K562 (cell line): Measurements from ENCODE around the gene XPR1. TPM values are rescaled to one million over a fixed set of nuclear protein-coding genes. Genes with fewer than 3 reads are reported as not detected.

Experiments used
- ATF6 ChIP-seq: sonication (generic); formaldehyde crosslinking; IDR thresholded peaks from 2 replicates; pipeline ENCODE4 v1.4.0; 2020; ENCODE audit warnings: mild to moderate bottlenecking, missing genetic modification reagents
- DNMT1 ChIP-seq: fragments of 450-650 bp; IDR thresholded peaks from 2 replicates; pipeline ENCODE4 v1.6.1; 2016; ENCODE audit warnings: antibody characterized with exemption, mild to moderate bottlenecking
- EWSR1 ChIP-seq: fragments of 450-650 bp; IDR thresholded peaks from 2 replicates; pipeline ENCODE4 v1.6.1; 2018; ENCODE audit warnings: borderline replicate concordance, mild to moderate bottlenecking, low read depth, moderate library complexity; ENCODE audit not compliant: partially characterized antibody
- GABPB1 ChIP-seq: sonication (generic); formaldehyde crosslinking; IDR thresholded peaks from 2 replicates; pipeline ENCODE4 v1.8.0; 2022; ENCODE audit warnings: mild to moderate bottlenecking, missing genetic modification reagents
- HES1 ChIP-seq: fragments of 450-650 bp; IDR thresholded peaks from 2 replicates; pipeline ENCODE4 v1.6.1; 2016; ENCODE audit warnings: low read depth, mild to moderate bottlenecking, moderate library complexity
- KDM4B ChIP-seq, 2 experiments: fragments of 450-650 bp in 1 of 2; sonication (generic) in 1 of 2; IDR thresholded peaks; 2 replicates each; pipeline ENCODE4 v1.6.1; 2016 to 2017; ENCODE audit warnings: borderline replicate concordance in 2 of 2, antibody characterized with exemption in 1 of 2, low read depth in 1 of 2, mild to moderate bottlenecking in 1 of 2
- KDM5B ChIP-seq: fragments of 200-600 bp; sonication (generic); IDR thresholded peaks from 2 replicates; pipeline ENCODE4 v1.6.1; 2012; ENCODE audit warnings: low read depth, mild to moderate bottlenecking, moderate library complexity, low read length, control low read depth, inconsistent platforms; ENCODE audit not compliant: insufficient replicate concordance
- PYGO2 ChIP-seq: fragments of 450-650 bp; IDR thresholded peaks from 2 replicates; pipeline ENCODE4 v1.6.1; 2016; ENCODE audit warnings: mild to moderate bottlenecking, missing genetic modification characterization, moderate library complexity, missing compliant biosample characterization
- RBM25 ChIP-seq: fragments of 200-400 bp; formaldehyde crosslinking; IDR thresholded peaks from 2 replicates; pipeline ENCODE4 v1.6.1; 2018; ENCODE audit warnings: low read length, low read depth, moderate library complexity; ENCODE audit not compliant: severe bottlenecking
- polyA plus RNA-seq, 8 experiments: library from polyadenylated mRNA; depleted of rRNA in 4 of 8; stranded (reverse) in 5 of 8; unstranded in 3 of 8; fragments of >200 nt; fragmentation: Nextera tagmentation in 2 of 8; fragmentation: Illumina TruSeq in 1 of 8; extraction: Ambion mirVana in 2 of 8; extraction: Trizol in 1 of 8; gene quantifications; 2 replicates each; pipeline versions ENCODE4 v1.2.1 to v1.2.3, GENCODE V29; 2011 to 2014; ENCODE audit warnings: inconsistent platforms in 1 of 8, missing spikeins in 1 of 8
- total RNA-seq, 7 experiments: library from RNA; depleted of rRNA in 6 of 7; stranded (reverse); fragments of >200 nt in 6 of 7; fragmentation: Illumina TruSeq in 2 of 7; extraction: Trizol in 2 of 7; gene quantifications; 2 replicates each; pipeline versions ENCODE4 v1.2.1 to v1.2.3, GENCODE V29; 2011 to 2021; ENCODE audit warnings: low replicate concordance in 1 of 7

Gene XPR1
- total and polyA plus RNA-seq, 9 of the 15 experiments (the other 6 are each of a cell fraction or from before 2014, with no cell fraction given) = 3.0 to 66.2 (median 38.6) TPM

GRCh38 chr1:180892272-180892671 lies 260.4 kb downstream of the XPR1 start (continued):
- TF ChIP-seq RBM25 = no peak
- no peak for TF ChIP-seq HES1
- no peak for TF ChIP-seq KDM4B (IDR thresholded peaks at IDR 0.05; ENCODE audit: borderline replicate concordance in 2 of 2, low read depth in 1 of 2)
- TF ChIP-seq DNMT1 = no peak
- TF ChIP-seq EWSR1 = no peak
- TF ChIP-seq ATF6 (CRISPR knock-in tag) = no peak
- no peak for TF ChIP-seq KDM5B
- TF ChIP-seq PYGO2 (tag) = no peak
- TF ChIP-seq GABPB1 (CRISPR knock-in tag) = no peak
